Measurements from ENCODE around the gene ZNF624. TPM values are rescaled to one million over a fixed set of nuclear protein-coding genes. Genes with fewer than 3 reads are reported as not detected.
"Not testable (repeated sequence)": the region's sequence is repeated elsewhere in the genome, so short reads cannot be mapped to it uniquely, and the experiment has no call there.

ZNF624 gene
- total and polyA plus RNA-seq, 7 donors, result 0.15 to 2.5 (median 0.86) TPM

DNA sequence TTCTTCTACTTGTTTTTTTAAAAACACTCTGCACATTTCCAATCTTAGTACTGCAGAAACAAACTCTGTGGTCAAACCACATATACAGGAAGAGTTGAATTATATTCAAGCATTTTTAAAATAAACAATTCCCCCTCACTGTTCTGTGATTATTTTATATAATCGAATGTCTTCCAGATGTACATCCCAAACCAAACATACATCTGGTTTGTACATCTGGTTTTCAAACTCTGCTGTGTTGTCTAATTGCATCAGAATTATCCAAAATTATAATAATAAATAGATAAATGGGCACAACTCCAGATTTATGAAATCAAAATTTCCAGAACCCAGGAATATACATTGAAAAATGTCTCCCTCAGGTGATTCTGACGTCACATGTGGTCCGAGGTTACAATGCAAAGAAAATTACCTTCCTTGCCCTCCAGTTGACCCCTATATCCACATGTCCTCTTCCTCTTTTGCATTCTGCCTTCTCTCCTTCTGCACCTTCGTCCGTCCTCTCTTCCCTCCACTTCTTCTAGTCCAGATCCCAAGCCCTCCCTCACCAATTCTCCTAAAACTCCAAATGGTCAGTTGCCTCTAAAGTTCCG is 23.1 kb upstream of the ZNF624 start:
- DNase-seq, result no peak
- no peak for TF ChIP-seq CTCF (IDR thresholded peaks at IDR 0.05)
- no peak overlapping the region for H3K27ac ChIP-seq
- ATAC-seq, result no peak
- no peaks in the 10 kb centered on the region for H3K36me3 ChIP-seq (ENCODE audit: insufficient read depth in 1 of 2, low read depth in 1 of 2)
- intact Hi-C loops (cut with DNase I), result no loop called here
- no peaks in the 10 kb centered on the region for H3K4me1 ChIP-seq
- H3K27me3 ChIP-seq (ENCODE audit: insufficient read depth in 3 of 3, low read length in 2 of 3), result peaks cover 0 to 3% (median 2%) of the 10 kb centered on the region in 3 donors
- WGBS, 3 donors, result 79 to 87% (median 81%) methylated on average over 6 of the region's 6 CpGs
- no peak overlapping the region for H3K4me3 ChIP-seq
- H3K9me3 ChIP-seq, result no peaks in the 10 kb centered on the region

GRCh38 chr17:16666907-16667636 is 13.4 kb upstream of the ZNF624 start:
- DNase-seq; H3K27ac ChIP-seq; H3K36me3 ChIP-seq (ENCODE audit: insufficient read depth in 1 of 2, low read depth in 1 of 2); H3K9me3 ChIP-seq; intact Hi-C loops (cut with DNase I); H3K4me1 ChIP-seq: not testable (repeated sequence)
- Histone ChIP-seq H3K27me3 (ENCODE audit: insufficient read depth in 3 of 3, low read length in 2 of 3) (peaks cover 0 to 41% (median 8%) of the 10 kb centered on the region in 3 donors), H3K4me3 (peak overlapping the region; percentile 59)
- peak; percentile 21 to 68 (median 44) for ATAC-seq
- WGBS, 3 donors, result 0 to 1% (median 1%) methylated on average over 36 to 61 of the region's 61 CpGs

GRCh38 chr17:16666553-16666906 is 12.9 kb upstream of the ZNF624 start:
- WGBS, 3 donors, result 33 to 44% (median 39%) methylated on average over 21 to 24 of the region's 24 CpGs
- H3K27me3 ChIP-seq (ENCODE audit: insufficient read depth in 3 of 3, low read length in 2 of 3), result peaks cover 0 to 41% (median 8%) of the 10 kb centered on the region in 3 donors
- intact Hi-C loops (cut with DNase I); H3K36me3 ChIP-seq (ENCODE audit: insufficient read depth in 1 of 2, low read depth in 1 of 2); H3K9me3 ChIP-seq; H3K27ac ChIP-seq; DNase-seq; H3K4me1 ChIP-seq: not testable (repeated sequence)
- peak in 1 of 4 donors; percentile 25 for ATAC-seq
- peak overlapping the region; percentile 59 for H3K4me3 ChIP-seq

DNA sequence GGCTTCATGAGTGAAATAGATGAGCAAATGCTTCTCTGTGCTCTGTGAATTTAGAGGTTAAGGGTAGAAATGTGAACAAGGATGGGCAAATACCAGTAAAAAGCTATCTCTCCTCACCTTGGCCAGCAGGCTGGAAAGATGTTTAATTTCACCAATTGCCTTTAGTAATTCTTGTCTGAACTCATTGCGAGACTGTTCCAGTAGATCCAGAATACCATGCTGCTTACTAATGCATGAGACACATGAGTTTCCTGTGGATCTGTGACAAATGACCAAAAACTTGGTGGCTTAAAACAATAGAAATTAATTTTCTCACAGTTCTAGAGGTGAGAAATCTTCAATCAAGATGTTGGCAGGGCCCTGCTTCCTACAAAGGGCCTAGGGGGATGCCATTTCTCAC is 9.3 kb upstream of the ZNF624 start:
- no peak for ATAC-seq
- Histone ChIP-seq H3K27me3 (ENCODE audit: insufficient read depth in 3 of 3, low read length in 2 of 3) (peaks cover 0 to 10% (median 8%) of the 10 kb centered on the region in 3 donors), H3K9me3 (no peaks in the 10 kb centered on the region), H3K4me1 (no peaks in the 10 kb centered on the region), H3K27ac (no peak overlapping the region), H3K4me3 (no peak overlapping the region), H3K36me3 (ENCODE audit: insufficient read depth in 1 of 2, low read depth in 1 of 2) (no peaks in the 10 kb centered on the region)
- TF ChIP-seq CTCF (IDR thresholded peaks at IDR 0.05), result no peak
- DNase-seq, result no peak
- intact Hi-C loops (cut with DNase I), result no loop called here
- 88 to 97% (median 89%) methylated on average over 1 of the region's 1 CpG for whole genome bisulfite sequencing, 3 donors

- Histone ChIP-seq H3K36me3 (ENCODE audit: insufficient read depth in 1 of 2, low read depth in 1 of 2) (no peaks in the 10 kb centered on the region), H3K4me3 (no peak overlapping the region), H3K27me3 (ENCODE audit: insufficient read depth in 3 of 3, low read length in 2 of 3) (peaks cover 0 to 4% (median 2%) of the 10 kb centered on the region in 3 donors), H3K27ac (no peak overlapping the region), H3K4me1 (no peaks in the 10 kb centered on the region), H3K9me3 (no peaks in the 10 kb centered on the region)
- intact Hi-C loops (cut with DNase I), result no loop called here
- TF ChIP-seq CTCF (IDR thresholded peaks at IDR 0.05), result no peak
- ATAC-seq (no peak), DNase-seq (no peak)
Observed at GRCh38 chr17:16661217-16661616, 7.6 kb upstream of the ZNF624 start.
